BJ (cell line): ENCODE results near the gene SORCS2. TPM values are rescaled to one million over a fixed set of nuclear protein-coding genes. Genes with fewer than 3 reads are reported as not detected.

Experiments
- CTCF ChIA-PET: fragments of 350-600 bp; formaldehyde crosslinking; extraction: SDS; loops from one replicate; lab custom pipeline; 2021; ENCODE audit warnings: antibody characterized with exemption, inconsistent platforms; lab: Yijun Ruan, JAX
- POLR2A ChIA-PET: fragments of 300-600 bp; sonication (Branson Sonifier 250); formaldehyde crosslinking; extraction: SDS; loops from one replicate; lab custom pipeline; 2021; ENCODE audit warnings: antibody characterized with exemption; lab: Charles Lee
- DNase-seq: peaks from one replicate; pipeline ENCODE4 v3.0.0-alpha.2; 2011; ENCODE audit warnings: low read depth
- H3K27me3 ChIP-seq: 2 replicates; pipeline ENCODE4 v1.6.0; 2011; ENCODE audit warnings: low read length; ENCODE audit not compliant: control insufficient read depth, insufficient read depth
- H3K36me3 ChIP-seq: 2 replicates; pipeline ENCODE4 v1.5.1; 2011; ENCODE audit warnings: low read length; ENCODE audit not compliant: control insufficient read depth, insufficient read depth
- H3K4me3 ChIP-seq: 2 replicates; pipeline ENCODE4 v1.5.1; 2011; ENCODE audit warnings: low read depth, mild to moderate bottlenecking, control low read depth, low read length
- CTCF ChIP-seq: IDR thresholded peaks from 2 replicates; pipeline ENCODE4 v1.5.1; 2011; ENCODE audit warnings: low read depth, mild to moderate bottlenecking, control low read depth, inconsistent platforms, low read length, moderate library complexity; ENCODE audit not compliant: insufficient read depth
- polyA plus RNA-seq: library from polyadenylated mRNA; depleted of rRNA; stranded (reverse); fragments of >200 nt; gene quantifications from 2 replicates; pipeline ENCODE4 v1.2.3, GENCODE V29; 2011

Gene SORCS2
- polyA plus RNA-seq, 1 experiment: 0.63 TPM

- DNase-seq: no peak
- ChIA-PET POLR2A (interaction anchor here (0.7 kb wide), 1 partner anchor 11 kb away, joined by 11 read pairs; no protein-coding TSS in a partner anchor), CTCF (interaction anchor here (1.2 kb wide), 1 partner anchor 33 kb away, joined by 3 read pairs; no protein-coding TSS in a partner anchor)
- no peaks in the 10 kb centered on the region; the same call in 1 of the 2 replicates for H3K27me3 ChIP-seq
- TF ChIP-seq CTCF: no peak
- no peaks in the 10 kb centered on the region for H3K36me3 ChIP-seq
- H3K4me3 ChIP-seq: no peak overlapping the region
Observed at GRCh38 chr4:7631288-7632014, 439.1 kb downstream of the SORCS2 start.

DNA sequence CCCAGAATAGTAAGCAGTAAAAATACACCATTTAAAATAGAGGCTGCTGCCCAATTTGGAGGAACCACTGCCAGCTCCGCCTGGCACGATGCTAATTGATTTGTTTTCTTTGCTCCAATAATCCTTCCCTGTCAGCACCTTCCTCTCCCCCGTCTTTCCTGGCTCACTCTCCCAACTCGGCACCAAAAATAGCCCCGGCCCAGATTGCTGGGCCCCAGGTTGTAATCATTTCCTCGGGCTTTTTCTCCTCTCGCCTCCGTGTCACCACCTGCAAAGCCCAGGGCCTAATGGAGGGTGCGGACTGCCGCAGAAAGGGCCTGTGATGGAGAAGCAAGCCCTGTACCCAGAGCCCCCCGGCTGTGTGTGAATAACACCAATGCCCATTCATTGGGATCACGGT is 440.0 kb downstream of the SORCS2 start:
- CTCF ChIA-PET: no interaction called here
- POLR2A ChIA-PET: no interaction called here
- Histone ChIP-seq H3K27me3 (no peaks in the 10 kb centered on the region; the same call in 1 of the 2 replicates), H3K36me3 (no peaks in the 10 kb centered on the region), H3K4me3 (no peak overlapping the region)
- TF ChIP-seq CTCF: no peak
- no peak for DNase-seq

GRCh38 chr4:7632971-7633370 is 440.6 kb downstream of the SORCS2 start:
- TF ChIP-seq CTCF: no peak
- Histone ChIP-seq H3K27me3 (no peaks in the 10 kb centered on the region; the same call in 1 of the 2 replicates), H3K36me3 (no peaks in the 10 kb centered on the region), H3K4me3 (no peak overlapping the region)
- no peak for DNase-seq
- ChIA-PET POLR2A (no interaction called here), CTCF (no interaction called here)

DNA sequence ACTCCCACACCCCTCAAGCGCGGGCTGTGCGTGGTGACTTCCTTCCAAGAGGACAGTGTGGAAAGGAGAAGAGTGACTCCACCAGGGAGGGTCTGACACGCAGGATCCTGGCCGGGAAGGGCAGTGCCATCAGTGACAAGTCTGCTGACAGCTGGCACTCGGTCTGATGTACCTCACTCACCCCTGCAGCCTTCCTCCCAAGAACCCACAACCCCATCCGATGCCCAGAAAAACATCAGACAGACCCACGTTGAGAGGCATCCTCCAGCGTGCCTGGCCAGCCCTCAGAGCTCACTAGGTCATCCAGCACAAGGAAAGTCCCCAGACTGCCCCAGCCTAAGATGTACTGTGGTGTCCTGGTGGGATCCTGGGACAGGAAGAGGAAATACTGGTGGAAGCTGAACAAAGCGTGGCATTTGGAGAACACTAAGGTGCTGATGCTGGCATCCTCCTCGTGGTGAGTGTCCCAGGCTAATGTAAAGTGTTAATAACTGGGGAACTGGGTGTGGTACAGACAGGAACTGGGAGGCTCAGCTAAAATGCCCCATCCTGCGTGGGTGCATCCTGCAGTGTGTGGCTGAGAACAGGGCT is 442.4 kb downstream of the SORCS2 start:
- CTCF ChIA-PET: interaction anchor here (0.5 kb wide), 1 partner anchor 454 kb away, joined by 3 read pairs; no protein-coding TSS in a partner anchor

More for the DNA sequence above, 442.4 kb downstream of the SORCS2 start:
- no peak overlapping the region for H3K4me3 ChIP-seq
- TF ChIP-seq CTCF: no peak
- no peak for DNase-seq
- POLR2A ChIA-PET: no interaction called here
- H3K27me3 ChIP-seq: no peaks in the 10 kb centered on the region; the same call in 1 of the 2 replicates
- no peaks in the 10 kb centered on the region for H3K36me3 ChIP-seq
